GM18511 (cell line): ENCODE results near the gene DMKN.

Experiments
- ATAC-seq: cut with Tn5 transposase; IDR thresholded peaks from one replicate; pipeline ENCODE4 v1.9.1; 2021; ENCODE audit warnings: mild to moderate bottlenecking, moderate library complexity; ENCODE audit not compliant: unreplicated experiment

DMKN gene

GRCh38 chr19:35513628-35514281 lies at the start of gene DMKN:
Gene DMKN, minus strand, starts transcription at chr19:35513649. Its CDS starts 174 bp downstream, at chr19:35513475.
- ATAC-seq = no peak

GRCh38 chr19:35562776-35563175 lies 49.3 kb upstream of the DMKN start:
- ATAC-seq = no peak

DNA sequence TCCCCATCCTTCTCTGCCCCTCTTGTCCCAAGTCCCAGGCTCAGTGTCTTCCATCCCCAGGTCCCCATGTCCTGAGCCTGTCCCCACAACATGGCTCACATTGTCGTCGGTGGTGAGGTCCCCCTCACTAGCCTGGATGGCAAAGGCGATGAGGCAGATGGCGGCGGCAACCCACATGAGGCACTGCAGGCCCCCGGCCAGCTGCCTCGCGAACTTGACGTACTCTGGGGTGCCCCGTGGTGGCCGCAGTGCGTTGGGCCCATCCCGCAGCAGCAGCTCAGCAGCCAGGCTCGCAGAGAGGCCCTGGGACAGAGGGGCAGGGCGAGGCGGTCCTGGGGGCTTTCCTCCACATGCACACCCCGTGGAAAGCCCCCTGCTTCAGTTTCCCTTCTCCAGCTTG lies 48.9 kb upstream of the DMKN start:
- ATAC-seq = no peak

GRCh38 chr19:35561436-35561835 lies 48.0 kb upstream of the DMKN start:
- ATAC-seq = no peak

GRCh38 chr19:35560677-35561076 lies 47.2 kb upstream of the DMKN start:
- ATAC-seq = no peak

DNA sequence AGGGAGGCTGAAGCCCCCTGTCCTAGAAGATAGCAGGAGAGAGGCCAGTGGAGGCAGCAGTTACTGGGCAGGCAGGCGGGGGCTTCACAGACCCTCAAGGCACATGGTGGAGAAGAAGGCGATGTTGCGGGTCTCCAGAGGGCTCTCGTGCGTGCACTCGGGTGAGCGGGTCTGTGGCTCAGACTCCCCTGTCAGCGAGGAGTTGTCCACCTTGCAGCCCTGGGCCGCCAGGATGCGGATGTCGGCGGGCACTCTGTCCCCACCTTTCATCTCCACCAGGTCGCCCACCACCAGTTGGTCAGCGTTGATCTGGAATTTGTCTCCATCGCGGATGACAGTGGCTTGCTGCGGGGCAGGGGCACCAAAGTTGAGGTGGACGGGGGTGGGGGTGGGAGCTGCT lies 46.8 kb upstream of the DMKN start:
- ATAC-seq = no peak

DNA sequence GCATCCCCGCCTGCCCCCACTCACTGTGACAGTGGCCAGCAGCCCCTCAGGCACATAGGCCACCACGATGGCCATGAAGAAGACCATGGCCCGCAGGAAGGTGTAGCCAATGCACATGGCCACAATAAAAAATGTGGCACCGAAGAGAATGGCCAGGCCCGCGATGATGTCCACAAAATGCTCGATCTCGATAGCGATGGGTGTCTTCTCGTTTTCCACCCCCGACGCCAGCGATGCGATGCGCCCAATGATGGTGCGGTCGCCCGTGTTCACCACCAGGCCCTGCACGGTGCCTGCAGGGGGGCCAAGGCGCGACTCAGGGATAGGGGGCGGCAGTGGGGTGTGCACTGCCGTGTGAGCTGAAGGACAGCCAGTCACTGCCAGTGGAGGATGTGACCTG lies 46.3 kb upstream of the DMKN start:
- no peak for ATAC-seq

DNA sequence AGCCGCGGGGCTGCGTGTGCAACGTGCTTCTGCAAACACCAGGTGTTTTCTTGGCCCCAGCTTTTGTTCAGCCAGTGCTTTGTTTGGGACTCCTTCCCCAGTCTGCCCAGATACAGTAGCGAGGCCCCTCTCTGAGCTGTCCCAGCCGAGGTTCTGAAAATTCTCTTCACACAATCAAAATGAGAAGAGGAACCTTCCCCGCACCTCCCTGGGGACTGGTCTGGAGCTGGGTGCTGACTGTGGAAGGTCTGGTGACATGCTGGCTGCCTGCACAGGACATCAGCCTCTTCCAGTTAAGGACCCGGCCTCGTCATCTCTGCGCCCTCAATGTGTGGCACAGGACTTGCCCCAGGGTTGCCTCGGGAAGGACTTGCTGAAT lies 45.8 kb upstream of the DMKN start:
- peak; percentile 89 for ATAC-seq

- peak; percentile 17 for ATAC-seq
Measured at GRCh38 chr19:35558400-35559280, 45.2 kb upstream of the DMKN start.

- no peak for ATAC-seq
Measured at GRCh38 chr19:35557539-35558399, 44.3 kb upstream of the DMKN start.

GRCh38 chr19:35556846-35557538 lies 43.5 kb upstream of the DMKN start:
- no peak for ATAC-seq

DNA sequence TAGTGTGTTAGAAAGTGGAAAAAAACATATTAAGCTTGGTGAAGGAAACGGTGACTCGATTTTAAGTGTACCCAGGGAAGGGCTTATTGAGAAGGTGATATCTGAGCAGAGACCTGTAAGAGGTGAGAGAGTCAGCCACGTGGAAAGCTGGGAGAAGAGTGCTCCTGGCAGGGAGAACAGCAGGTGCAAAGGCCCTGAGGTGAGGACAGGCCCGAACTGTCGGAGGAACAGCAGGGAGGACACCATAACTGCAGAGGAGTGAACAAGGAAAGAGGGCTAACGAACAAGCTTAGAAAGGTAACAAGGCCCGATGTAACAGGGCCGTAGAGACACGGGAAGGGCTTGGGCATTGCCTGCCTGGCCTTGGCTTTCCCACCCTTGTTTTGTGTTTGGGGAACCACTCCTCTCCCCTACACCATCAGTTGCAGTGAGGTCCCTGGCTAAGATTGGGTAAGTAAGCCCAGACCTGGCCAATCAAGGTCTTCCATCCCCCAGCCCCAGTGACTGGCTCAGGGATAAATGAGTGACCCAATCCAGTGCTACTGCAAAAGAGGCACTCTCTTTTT lies 42.7 kb upstream of the DMKN start:
- ATAC-seq = no peak

GRCh38 chr19:35555301-35556005 lies 42.0 kb upstream of the DMKN start:
- ATAC-seq = no peak

DNA sequence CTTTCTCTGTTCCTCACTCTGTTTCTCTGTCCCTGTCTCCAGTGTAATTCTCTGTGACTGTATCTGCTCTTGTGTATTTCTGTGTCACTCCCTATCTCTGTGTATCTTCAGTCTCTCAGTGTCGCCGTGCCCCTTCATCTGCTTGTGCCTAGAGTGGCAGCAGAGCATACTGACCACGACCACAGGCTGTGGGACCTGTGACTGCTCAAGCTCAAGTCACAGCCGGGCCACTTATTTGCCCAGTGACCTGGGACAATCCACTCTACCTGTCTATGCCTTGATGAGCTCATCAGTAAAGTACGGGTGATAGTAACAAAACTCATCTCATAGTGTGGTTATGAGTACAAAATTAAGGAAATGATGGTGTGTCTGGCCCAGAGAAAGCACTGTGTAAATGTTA lies 40.6 kb upstream of the DMKN start:
- ATAC-seq = no peak

DNA sequence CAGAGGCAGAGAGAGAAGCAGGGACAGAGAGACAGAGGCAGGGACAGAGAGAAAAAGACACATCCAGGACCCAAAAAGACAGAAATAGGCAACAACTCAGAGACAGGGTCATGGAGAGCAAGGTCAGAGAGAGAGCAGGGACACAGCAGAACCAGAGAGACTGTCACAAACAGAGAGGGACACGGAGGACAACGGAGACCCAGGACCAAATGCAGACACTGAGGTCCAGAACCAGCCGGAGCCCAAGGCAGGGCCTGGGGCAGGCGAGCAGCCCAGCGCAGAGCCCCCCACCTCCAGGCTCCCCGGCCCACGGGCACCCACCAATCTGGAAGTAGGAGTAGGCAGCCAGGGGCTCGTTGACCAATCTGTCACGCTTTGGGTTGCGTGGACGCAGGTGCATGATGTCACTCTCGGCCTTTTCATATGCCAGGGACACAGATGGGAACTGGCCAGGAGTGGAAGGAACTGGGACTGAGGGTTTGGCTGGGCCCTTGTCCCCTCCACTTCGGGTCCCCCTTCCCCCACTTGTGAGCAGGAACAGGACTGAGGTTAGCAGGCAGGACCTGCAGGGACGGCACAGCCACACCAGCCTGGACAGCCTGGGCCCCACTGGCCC lies 40.0 kb upstream of the DMKN start:
- ATAC-seq = no peak

- ATAC-seq = no peak
Measured at GRCh38 chr19:35552534-35553384, 39.3 kb upstream of the DMKN start.

DNA sequence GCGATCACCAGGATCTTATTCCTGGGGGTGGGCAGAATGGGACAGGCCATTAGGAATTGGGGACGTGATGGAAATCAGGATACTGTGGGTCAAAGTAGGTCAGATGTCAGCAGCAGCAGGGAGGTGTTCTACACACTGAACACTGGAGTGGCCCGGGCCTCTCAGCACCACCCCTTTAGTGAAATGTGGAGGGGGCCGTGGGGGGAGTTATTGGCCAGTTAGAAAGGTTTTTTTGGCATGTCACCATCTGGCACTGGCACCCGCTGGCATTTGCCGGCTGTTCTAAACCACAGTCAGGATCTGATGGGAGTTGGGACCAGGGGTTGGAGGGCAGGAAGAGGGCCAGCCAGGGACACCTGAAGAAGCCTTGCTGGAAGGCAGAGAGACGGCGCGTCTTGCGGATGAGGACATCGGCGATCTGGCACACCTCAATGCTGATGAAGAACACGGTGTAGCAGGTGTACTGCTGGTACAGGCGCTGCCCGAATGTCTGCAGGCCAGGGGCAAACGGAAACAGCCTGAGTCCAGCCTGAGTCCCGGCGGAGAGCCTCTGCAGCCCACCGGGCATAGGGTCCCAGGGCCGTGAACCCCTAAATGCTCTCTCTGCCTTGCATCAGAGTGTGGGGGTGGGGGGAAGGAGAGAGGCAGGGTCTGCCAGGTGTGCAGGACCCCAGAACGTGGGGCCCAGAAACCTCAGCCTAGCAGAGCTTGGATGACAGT lies 37.8 kb upstream of the DMKN start:
- no peak for ATAC-seq
